Measurements from ENCODE around the gene PSMB7.
A peak's percentile ranks its signal among the peaks of the same experiment; 100 is the strongest.

PSMB7 gene

DNA sequence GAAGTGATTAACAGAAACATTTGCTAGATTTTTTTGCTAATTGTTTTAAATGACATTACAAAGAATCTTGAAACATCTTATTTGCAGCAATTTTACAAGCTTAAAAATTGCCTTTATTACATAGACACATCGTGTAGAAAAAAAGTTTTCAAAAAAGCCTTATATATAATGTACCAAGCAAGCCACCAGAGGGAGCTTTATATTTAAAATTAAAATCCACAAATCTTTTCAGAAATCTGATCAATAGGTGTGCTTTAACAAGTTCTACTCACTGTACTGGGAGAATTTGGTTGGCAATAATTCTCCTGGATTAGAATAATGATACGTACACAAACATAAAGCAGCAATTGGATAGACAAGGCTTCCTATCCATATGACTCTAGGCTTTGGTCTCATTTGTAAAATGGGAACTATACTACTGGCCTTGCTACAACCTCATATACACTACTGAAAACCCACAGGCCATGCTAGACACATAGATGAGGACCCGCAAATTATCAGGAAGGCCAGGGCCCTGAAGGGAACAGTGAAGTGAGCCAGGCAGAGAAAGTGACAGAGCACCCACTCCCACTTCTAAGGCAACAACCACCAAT, 4.8 kb downstream of the PSMB7 start:
- no peak for DNase-seq (ENCODE audit: low spot score)

DNA sequence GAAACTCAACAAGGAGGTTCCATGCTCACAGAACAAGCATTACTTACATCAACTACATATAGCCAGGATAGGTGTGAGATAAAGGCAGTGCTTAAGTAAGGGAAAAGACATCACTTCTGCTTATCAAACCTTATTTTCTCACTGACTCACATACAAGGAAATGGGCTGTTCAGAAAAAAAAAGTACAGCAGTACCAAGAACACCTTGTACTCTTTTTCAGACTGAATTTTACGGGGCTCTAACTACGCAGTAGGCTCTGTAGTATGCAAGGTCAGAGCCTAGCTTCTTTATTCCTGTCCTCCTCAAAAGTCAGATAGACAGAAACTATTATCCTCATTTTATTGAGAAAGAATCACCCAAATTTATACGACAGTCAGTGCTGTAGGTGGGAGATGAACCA, 5.8 kb downstream of the PSMB7 start:
- DNase-seq (ENCODE audit: low spot score): no peak

DNA sequence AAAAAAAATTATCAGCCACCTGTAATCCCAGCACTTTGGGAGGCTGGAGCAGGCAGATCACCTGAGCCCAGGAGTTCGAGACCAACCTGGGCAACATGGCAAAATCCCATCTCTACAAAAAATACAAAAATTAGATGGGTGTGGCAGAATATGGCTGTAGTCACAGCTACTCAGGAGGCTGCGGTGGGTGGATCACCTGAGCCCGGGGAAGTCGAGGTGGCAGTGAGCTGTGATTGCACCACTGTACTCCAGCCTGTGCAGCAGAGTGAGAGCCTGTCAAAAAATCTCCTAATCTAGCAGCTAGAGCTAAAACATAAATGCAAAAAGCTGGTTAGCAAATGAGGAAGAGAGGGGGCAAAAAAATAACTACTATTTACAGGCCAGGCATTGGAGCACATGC, 12.0 kb downstream of the PSMB7 start:
- DNase-seq (ENCODE audit: low spot score): no peak

DNA sequence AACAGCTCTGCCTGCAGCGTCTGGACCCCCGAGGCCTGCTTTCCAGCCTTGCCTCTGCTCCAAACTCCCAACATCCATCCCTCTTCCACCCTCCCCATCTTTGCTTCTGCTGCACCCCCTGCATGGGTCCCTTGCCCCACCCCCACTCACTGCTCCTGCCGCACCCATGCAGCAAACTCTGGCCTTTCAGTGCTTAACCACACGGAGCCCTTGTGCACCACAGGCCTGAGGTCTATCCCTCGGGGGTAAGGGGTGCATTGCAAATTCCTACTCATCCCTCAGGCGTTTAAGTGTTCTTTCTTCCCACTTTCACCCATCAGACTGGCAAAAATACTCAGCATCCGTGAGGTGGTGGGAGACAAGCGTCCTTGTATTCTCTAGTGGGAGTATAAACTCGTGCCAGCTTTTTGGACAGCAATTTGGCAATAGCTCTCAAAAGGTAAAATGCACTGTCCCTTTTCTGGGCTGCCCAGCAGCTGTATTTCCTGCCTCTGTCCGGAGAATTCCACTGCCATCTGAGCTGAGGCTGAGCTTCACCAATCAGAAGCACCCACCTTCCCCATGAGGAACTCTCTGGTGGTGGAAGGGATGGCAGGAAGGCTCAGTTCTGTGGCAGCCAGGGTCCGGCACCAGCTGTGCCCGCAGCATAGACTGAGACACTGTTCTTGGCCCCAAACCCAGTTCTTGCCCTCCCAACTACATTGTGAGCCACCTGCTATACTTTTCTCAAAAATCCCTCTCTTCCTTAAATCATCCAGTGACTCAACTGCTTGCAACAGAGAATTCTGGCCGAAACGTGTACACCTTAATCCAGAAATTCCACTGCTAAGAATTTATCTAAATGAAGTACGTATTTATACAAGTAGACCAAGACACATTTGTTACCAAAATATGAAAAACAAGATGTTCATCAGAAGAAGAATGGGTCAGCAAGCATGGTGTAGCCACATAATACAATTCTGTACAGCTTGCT, 15.0 kb downstream of the PSMB7 start:
- DNase-seq (ENCODE audit: low spot score): no peak

DNA sequence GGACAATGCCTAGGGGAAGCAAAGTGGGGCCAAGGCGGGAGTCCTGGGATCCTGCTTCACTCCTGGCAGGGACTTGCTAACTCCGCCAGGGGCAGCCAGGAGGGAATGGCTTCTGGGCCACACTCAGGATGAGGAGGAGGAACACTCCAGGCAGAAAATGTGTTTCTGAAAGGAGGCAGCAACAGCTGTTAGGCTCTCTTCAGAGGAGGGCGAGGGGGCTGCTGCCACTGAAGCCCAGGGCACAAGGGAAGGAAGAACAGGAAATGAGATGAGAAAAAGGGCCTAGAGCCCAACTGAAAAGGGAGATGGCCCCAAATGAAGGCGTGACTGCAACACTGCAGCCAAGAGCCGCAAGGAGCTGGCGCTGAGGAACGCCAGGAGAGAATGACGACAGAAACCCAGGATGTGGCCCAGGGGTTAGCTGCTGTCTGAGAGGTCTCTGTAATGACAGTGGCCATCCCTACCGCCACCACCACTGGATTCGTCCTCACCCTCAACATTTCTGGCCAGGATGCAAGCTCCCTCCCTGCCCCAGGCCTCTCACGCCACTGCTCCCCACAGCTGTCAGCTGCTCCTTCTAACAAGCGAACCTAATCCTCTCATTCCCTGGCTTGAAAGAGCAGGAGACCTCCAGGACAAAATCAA, 15.8 kb downstream of the PSMB7 start:
- no peak for DNase-seq (ENCODE audit: low spot score)

DNA sequence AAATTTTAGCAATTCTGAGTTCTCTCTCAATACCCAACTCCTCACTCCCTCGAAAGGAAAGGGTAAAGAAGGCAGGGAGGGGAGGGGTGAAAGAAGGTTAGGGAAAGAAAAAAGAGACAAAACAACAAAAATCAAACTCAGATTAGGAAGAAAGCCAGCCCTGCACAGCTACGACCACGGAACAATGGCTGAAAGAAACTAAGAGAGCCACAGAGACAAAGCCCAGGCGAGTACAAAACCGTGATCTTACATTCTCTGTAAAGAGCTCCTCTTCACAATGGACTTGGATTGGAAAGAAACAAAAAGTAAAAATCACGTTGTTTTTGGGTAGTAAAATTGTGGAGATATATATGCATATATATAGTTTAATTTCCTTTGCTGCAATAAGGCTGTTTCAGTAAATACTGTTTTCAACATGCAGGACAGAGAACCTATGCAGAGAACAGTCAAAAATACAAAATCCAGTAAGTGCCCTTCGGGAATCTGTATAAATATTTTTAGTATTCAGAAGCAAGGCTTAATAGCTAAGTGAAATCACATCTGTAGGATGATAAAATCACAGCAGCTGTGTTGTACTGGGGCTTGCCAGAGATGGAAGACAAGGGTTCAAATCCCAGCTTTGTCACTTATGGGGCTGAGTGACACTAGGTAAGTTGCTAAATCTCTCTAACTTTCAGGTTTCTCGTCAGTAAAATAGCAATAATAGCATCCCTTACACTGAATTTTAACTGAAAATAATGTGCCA, 16.9 kb downstream of the PSMB7 start:
- no peak for DNase-seq (ENCODE audit: low spot score)

DNA sequence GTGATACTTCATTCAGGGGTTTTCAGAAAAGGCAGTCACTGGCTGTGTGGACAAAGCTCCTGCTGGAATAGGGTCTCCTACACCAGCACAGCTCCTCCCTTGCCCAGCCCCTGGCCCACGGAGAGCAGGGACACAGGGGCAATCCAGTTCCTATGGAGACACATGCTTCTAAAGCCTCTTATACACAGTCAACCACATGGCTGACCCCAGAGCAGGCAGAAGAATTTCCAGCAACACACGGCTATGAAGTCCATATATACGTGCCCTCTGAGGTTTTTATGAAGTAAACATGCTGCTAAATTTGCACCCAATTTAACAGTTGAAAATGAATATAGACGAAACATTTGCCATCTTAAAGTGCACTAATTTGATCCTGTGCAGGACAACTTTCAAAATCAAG, 19.4 kb downstream of the PSMB7 start:
- no peak for DNase-seq (ENCODE audit: low spot score)

DNA sequence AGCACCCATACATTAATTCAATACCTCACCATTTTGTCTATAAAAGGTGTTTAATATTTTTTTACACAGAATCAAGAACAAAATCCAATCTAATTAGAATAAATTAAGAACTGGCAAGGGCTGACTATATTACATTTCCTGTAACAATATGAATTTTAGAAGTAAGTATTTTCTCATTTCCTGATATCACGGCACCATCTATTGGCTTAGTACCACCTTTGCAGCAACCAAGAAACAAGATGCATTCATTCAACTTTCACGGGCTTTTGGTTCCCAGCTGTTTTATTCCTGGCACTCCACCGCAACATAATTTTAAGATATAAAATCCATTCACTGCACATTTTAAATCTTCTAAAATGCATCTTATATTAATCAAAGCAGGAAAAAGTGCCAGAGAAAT, 20.6 kb downstream of the PSMB7 start:
- DNase-seq (ENCODE audit: low spot score): no peak

DNA sequence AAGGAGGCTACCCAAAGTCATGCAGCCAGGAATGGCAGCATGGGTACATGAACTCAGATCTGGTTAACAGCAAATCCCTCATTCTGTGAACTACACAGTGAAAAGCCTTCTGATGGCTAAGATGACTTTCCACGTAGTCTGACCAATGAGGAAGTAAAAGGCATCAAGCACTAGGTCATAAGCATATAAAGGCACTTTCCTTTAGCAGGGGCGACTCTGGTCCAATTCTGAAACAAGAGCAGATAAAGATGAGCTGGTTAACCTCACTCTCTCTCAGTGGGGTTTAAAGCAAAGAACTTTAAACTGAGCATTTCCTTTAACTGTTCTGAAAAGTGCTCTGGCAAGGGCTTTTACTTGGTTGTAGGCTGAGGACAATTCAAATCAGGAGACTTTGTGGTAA, 21.1 kb downstream of the PSMB7 start:
- DNase-seq (ENCODE audit: low spot score): no peak

DNA sequence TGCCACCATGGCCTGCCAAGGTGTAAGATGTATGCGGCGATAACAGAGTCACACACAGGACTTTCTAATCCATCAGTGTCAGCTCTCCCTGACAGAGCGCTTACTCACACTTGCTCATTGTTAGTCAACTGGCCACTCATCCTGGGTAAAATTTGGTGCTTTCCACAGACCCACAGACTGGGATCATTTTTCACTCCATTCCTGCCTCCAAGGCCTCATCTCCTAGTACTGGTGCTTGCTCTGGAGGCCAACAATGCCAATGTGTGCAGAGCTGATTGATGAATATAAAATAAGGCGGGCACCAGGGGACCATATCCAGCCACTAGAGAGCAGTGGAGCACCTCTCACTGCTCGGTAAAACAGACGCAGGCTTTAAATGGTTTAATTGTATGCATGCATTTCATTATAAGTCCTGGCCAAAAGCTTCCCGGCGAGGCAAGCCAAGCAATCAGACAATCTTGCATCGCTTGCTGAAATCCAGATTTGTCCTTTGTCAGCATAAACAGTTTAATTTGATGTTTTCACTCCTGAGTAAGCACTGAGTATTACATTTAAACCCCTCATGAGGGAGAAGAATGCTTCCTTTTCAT, 22.3 kb downstream of the PSMB7 start:
- DNase-seq (ENCODE audit: low spot score): peak; percentile 53

DNA sequence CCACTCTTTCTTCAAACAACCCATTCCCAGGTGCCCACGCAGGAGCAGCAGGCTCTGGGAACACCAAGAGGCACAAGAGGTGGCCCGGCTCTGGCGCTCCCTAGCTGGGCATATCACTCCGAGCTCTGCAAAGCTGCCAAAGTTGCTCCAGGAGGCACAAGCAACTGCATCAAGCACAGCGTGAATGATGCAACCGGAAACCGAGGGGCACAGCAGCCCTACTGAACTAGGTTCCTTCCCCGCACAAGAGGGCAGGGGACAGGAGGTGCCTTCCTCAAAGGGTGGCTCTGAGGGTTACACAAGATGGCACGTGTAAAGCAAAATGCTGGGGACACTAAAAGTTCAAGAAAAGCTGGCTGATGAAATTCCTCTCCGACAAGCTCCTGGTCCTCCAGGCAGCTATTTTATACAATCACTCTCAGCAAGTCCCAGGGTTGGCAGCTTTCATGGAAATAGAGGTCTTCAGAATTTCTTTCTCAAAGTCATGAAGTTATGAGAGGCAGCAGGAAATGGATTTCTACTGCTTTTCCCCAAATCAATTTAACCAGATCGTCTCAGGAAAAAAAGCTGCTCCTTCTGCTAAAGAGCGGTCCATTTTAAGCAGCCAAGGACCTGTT, 22.9 kb downstream of the PSMB7 start:
- no peak for DNase-seq (ENCODE audit: low spot score)

DNA sequence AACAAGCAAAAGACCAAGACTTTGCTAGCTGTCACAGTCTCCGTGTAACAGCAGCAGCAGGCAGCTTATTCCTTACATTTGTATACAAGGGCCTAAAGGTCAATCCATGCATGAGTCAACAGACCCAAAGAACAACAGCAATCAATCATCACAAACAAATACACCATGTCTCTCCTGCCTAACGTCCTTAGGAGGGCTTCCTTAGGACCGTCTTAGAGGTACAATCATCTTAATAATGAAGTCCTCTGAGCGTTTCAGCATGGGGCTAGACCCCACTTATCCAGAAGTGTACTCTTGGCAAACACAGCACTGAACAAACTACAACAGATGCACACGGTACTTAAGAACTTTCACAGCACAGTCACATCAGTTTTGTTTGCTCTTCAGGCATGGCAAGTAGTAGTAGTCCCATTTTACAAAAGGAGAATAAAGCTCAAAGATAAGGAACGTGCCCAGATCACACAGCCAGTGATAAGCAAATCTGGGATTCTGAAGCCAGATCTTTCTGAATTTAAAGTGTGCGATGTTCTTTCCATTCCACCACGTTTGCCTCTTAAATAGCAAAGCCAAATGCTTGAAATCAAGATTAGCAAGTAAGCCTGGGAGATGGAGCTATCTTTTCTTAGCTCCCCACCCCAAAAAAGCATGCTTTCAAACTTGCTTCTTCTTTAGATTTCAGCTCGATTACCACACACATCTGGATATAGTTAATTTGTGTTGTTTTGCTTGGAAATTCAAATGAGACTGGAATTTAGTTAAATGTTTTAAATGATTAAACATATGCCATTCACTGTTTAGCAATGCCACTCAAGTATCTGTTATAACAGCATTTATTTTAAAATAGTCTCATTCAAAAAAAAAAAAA, 24.2 kb downstream of the PSMB7 start:
- no peak for DNase-seq (ENCODE audit: low spot score)

DNA sequence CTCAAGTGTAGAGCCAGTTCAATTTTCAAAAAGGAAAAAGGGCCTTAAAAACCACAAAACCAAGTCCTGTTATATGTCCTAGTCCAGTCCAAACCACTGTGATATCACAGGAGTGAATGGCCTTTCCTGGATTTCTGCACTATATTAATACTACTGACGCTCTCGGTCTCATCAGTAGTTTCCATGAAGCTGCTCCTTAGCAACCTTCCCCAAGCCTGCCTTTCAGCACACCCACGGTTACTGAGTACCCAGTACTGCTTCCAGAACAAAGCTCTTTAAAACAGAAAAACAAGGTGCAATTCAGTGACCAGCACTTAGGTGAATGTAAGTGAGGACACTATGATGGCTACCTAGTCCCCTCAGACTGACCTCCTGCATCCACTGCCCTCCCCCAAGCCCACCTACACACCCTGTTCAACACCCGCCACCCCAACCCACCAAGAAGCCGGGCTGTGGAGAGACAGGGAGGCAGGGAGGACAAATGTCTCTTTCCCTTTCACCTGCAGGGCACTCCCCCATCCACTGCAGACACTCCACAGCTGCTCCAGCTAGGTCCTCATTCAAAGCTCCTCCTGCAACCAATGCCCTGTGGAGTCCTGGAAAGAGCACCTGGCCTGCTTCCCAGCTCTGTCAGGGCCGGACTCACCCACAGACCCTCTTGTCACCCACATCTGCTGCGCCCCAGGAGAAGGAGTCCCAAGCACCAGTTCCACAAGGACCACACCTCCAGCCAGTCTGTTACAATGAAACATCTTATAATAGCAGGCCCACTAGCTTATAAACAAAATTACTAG, 25.9 kb downstream of the PSMB7 start:
- DNase-seq (ENCODE audit: low spot score): no peak

DNA sequence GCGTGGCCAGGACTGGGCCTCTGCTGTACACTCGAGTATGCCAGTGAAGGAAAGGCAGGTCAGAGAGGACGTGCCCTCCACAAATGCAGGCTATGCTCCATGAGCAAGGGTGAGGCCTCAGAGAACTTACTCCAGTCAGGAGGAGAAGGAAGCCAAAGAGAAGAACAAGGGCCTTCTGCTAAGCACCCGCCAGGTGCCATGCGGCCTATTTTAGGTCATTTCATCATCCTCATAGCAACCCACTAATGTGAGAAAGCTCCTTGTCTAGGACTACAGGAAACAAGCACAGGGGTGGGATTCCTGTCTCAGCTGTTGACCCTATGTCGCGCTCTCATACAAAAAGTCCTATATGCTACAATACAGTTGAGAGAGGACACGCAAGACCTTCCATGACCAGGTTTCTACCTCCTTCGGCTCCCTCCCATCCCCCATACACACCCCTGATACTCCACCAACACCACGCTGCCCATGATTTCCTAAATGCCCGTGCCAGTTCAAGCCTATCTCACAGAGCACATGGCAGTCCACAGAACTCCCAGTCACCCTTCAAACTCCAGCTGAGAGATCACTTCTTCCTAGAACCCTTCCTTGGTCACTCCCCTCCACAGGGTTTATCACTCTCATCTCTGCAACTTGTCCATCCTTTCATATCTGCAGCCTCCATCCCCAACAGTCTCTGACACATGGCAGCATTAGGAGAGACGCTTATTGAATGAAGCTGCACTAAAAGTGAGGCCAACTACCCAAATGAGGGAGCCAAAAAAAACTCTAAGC, 26.8 kb downstream of the PSMB7 start:
- DNase-seq (ENCODE audit: low spot score): no peak

DNA sequence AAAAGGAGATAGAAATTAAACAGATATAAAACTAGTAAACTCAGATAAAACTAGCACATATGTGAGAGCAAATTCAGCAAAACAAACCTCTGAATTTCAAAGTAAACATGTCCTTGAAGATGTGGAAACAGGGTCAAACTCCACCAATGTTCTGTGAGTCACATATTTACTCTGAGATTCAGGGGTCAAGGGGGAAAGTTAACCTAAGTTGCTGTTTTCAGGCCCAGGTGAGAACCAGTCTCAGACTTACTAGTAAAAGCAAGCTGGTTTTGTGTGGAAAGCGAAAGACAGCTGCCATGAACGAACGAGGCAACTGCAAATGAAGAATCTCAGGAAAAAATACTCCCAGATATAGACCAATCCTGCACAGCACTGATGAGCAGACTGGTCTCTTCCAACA, 29.0 kb downstream of the PSMB7 start:
- no peak for DNase-seq (ENCODE audit: low spot score)

DNA sequence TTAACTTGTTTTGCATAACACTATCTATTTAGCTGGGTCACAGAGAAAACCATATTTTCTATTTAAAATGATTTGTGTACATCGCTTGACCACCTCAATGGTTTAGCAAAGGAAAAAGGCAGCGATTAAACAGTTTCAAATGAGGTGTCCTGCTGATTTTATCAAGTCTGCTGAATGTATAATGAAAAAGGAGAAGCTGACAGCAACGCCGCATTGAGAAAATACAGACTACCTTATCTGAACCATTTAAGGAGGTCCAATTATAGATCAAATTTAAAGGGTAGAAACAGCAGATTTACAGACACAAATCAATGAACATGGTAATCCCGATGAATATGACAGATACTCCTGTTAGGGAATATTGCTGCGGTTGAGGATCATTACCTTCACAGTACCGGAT, 29.6 kb downstream of the PSMB7 start:
- no peak for DNase-seq (ENCODE audit: low spot score)

DNA sequence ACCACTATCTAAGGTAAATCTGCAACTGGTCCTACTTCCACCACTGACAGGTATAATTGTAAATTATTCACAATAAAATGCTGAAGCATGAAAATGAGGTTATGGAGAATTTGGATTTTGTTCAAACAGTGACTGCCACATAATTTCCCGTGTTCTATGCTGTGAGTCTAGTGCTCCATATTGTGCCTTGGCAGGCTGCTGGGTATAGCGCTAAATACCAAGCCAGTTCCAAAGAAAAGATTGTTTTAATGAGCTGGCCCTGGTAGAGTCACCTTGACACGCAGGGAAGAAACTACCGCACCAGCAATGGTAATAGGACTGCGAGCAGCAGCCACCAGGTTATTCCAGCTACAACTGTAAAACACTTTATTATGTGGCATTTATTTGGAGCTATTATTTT, 30.4 kb downstream of the PSMB7 start:
- DNase-seq (ENCODE audit: low spot score): no peak

DNA sequence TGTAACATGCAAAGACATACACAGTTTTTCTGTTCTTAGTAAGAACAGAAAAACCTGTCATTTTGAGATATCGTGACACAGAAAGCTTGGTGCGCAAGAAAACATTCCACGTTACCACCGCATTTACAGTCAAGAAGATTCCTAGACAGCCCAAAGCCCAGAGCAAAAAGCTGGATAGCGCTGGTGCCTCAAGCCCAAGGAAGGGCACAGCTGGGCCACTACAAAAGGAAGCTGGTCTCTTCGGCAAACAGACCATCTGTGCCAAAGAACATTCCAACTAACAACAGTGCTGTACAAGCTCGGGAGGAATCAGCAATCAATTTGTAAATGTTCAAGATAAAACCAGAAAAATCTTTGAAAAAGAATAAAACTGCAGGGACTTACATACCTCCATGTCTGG, 31.0 kb downstream of the PSMB7 start:
- DNase-seq (ENCODE audit: low spot score): no peak
